Daoy (cell line): ENCODE measurements around the gene UBE2J1. TPM values are rescaled to one million over a fixed set of nuclear protein-coding genes. Genes with fewer than 3 reads are reported as not detected.

Experiments
- DNase-seq: peaks from one replicate; pipeline ENCODE4 v3.0.0-alpha.2; 2015; ENCODE audit warnings: low read depth
- total RNA-seq: library from RNA; depleted of rRNA; stranded (reverse); fragments of >200 nt; shearing (Covaris generic); gene quantifications from 2 replicates; pipeline ENCODE4 v1.2.3, GENCODE V29; 2014

The UBE2J1 gene
- total RNA-seq, 1 experiment from 2014 or later, result 19.5 TPM

DNA sequence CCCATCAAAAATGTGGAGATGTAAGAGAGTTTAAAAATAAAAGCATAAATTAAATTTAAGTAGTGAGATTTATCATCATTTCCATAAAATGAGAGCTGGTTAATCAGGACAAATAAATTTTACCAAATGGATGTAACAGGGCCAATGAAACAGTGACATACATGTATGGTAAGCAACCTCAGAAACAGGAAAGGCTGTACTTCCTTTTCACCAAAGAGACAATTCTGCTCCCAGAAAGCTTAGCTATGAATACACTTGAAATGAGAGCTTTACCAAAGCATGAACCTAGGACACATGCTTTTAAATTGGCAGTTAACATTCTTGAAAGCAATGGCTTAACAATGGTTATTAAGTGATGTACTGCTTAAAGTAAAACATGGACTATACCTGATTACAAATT lies 12.1 kb upstream of the UBE2J1 start:
- DNase-seq, result no peak

DNA sequence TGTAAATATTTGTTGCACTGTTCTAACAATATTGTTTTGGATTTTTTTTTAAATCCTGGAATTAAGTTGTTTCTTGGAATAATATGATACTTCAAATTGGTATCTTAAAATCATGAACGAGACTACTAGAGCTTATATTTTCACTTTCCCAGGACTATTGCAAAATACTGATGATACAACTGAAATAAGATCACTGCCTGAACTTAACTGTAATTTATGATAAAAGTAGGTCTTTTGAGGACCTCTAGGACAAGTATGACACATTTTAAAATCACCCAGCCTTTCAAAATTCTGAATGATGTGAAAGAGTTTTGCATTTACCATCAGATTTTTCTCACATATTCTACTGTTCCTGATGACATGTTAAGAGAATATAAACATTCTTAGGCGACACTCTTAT lies 8.6 kb upstream of the UBE2J1 start:
- DNase-seq, result no peak

DNA sequence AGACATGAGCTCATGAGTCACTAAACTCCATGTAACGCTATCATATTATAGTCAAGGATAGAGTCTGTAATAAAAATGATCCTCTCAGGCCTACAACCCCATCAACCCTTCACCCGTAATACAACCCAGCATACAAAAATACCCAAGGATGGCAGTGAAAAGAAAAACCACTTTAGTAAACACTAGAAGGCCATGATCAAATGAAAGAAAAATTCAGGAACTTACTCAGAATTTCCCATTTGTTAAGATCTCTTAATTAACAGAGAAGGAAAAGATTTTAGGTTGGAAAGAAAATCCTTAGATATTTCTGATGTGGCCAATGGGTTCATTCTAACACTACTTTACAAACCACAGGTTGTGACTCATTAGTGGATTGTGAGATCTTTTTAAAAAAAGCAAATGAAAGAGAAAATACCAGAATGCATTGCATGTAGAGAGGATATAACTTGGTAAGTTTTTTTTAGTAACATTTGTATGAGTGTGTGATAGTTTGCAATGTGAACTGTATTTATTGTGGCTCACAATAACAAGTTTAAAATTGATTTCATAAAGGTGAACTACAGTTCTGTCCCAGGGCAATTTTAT lies 8.0 kb upstream of the UBE2J1 start:
- peak; percentile 20 for DNase-seq

DNA sequence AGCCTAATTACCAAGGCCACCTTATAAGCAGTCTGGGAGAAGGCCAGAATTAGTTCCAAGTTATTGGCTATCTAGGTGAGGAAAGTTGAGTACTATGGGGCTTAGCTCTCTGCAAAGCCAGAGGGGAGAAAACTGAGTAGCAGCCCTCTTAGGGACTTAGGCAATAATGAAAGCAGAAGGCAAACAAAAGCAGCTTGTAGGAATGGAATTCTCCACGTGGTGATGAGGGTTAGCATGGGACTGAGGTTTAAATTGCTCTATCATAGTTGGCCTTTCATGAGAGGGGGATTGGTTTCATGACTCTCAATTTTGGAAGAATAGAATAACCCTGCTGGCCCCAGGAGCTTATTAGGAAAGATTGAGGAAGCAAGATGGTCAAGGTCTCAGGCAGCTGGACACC lies 7.0 kb upstream of the UBE2J1 start:
- no peak for DNase-seq

DNA sequence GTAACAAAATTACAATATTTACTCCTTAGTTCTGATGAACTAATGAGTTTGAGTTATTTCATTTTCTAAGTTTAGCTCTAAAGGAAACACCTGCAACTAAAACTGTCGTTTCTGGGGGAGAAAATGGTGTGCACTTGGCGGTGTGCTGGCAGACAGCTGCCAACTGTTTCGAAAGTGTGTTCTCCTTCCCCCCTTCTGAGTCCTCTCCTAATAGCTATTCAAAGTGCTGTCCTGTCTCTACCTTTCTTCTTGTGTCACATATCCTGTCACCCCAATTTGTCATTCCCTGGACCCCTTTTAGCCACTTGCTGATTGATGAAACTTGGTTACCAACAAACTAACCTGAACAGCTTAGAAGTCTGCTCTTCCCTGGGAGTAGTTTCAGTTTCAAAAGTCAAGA lies 4.9 kb upstream of the UBE2J1 start:
- no peak for DNase-seq

DNA sequence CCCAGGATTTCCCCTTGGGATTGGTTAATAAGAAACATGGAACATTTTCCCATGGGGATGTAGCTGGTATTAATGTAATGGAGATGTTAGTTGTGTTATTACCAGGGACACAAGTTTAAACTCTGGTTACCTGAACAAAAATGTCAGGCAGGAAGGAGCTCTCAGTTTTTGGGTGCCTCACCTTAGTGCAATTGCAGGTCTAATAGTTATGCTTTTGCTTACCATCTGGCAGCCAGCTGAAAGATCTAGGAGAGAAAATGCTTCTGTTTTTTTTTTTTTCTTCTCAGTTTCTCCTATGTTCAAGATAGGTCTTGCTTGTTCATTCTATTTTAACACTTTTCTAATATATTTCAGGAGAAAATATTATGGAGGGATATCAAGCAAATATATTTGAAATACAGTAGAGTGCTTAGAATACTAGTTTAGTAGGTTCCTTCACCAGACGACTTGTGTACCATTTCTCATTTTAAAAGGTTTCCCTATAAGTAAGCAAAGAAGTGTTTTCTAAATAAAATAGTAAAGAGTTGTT lies 4.2 kb upstream of the UBE2J1 start:
- no peak for DNase-seq

DNA sequence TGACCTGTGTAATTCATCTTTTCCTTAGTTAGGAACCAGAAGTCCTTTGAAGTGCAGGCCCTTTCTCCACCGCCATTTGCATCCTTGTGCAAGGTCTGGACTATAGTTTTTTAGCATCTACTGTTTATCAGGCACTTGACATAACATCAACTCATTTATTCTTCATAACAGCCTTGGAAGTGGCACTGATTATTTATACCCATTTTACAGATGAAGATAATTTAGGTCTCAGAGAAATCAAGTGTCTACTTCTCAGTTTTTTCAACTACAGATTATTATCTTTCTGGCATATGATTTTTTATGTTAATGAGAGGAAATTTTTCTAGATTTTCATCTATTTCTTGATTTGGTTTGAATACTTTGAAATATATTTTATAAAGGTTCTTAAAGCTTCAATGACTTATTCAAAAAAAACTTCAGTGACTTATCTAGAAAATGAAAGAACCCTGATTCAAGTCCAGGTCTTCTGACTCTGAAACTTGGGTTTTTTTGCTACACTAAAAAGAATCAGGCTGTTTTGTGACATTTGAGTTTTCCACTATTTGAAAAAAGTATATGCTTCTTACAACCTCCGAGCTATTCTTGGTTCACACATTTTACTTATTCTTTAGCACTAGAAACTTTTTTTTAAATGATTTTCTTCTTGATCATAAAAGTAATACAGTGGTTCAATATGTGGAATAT lies 3.1 kb upstream of the UBE2J1 start:
- no peak for DNase-seq

DNA sequence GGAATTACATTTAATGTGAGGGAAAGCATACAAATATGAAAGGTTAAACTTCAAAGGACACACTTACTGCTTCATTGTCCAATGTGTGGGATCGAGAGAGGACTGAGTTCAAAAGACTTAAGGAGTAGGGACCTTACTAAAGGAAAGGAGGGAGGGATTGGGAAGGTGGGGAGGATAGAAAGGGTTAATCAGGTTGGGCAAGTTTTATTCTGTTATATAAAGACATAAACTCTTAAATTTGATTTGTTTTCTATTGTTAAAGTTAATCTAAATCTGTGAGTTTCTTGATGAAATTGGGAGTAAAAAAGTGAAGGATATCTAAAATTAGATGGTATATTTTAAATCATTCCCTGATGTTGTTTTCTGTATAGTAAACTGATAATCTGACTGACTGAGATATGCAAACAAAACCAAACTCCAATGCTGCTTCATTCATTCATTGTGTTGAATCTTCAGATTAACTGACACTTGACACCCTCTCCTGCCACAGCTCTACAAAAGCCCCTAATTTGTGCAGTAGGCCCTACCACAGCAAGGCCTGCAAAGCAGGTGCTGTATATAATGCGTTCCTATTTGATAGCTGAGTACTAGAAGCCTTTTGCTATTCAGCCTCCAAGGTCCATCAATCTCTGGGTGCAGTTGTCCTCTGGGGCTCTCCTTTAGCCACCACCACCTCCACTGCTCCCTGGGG lies 1.3 kb upstream of the UBE2J1 start:
- no peak for DNase-seq

DNA sequence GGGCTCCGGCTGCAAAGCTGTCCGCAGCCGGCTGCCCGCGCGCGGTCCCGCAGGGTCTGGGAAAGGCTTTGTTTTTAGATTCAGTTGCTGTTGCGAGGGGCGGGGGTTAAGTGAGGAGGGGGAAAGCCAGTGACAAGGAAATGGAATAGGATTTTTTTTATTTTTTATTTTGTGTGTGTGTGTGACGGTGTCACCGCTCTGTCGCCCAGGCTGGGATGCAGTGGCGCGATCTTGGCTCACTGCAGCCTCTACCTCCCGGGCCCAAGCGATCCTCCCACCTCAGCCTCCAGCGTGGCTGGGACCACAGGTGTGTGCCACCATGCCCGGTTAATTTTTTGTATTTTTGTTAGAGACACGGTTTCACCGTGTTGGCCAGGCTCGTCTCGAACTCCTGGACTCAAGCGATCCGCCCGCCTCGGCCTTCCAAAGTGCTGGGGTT lies 615 bp upstream of the UBE2J1 start:
- no peak for DNase-seq

DNA sequence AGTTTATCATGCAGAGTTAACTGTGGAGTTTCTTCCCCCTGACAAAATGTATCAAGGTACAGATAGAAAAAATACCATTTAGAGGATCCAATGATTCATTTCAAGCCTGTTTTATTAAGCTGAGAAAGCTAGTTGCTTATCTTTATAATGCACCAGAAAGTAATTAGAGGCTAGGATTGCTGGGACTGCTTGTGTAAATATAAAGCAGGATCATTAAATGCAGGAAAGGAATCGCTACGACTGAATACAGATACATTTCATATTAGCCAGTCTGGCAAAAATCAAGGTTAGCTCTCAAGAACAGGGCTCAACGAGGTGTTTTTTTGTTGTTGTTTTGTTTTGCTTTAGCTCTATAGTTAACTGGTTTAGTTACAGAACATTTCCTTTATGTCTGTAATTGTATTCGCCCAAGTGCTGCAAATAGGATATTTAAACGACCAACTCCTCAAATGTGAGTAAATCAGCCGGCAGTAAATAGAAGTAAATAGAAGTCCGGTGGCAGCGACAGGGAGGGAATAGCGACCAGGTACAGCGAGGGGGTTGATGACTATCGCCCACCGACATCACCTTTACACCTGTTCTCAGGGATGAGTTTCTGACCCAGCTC lies 748 bp downstream of the UBE2J1 start:
- DNase-seq, result no peak

DNA sequence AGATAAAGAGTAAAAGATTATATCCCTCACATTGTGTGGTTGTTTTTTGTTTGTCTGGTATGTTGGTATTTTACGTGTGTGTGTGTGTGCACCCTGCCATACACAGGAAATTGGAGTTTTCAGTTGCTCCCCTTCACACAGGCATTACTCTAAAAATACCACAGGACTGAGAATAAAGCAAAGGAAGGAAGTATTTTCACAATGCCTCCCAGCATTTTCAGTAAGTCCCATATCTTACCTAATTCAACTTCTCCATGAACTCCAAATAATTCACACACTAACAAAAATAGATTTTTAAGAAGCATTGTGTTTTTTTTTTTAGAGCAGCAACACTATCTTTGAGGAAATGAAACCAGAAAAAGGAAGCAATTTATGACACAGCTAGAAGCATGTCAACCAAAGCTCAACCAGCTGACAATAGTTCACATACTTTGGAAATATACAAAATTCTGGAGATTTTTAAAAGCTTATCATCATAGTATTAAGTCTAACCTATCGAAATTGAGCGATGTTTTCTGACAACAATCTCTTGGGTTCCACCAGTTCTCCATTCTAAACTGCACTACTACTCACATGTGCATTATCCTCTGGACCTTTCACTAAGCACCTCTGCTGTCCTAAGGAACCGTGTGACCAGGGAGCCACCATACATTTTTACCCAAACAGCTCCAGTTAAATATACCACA lies 2.1 kb downstream of the UBE2J1 start:
- no peak for DNase-seq

DNA sequence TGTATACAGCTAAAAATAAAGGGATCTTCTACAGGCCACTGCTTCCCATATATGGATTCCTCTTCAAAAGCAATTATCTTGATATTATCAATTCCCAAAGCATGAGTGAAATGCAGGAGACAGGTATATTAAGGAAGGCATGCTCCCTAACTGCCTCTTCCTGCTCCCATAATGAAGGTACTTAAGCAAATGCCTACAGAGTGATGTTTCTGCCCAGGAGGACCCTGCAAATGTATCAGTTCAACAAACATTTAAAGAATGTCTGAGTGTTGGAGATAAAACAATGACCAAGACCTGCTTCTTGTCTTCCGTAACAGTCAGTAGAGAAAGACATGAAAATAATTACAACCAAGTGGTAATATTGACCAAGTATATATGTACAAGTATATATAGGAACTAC lies 4.2 kb downstream of the UBE2J1 start:
- no peak for DNase-seq

DNA sequence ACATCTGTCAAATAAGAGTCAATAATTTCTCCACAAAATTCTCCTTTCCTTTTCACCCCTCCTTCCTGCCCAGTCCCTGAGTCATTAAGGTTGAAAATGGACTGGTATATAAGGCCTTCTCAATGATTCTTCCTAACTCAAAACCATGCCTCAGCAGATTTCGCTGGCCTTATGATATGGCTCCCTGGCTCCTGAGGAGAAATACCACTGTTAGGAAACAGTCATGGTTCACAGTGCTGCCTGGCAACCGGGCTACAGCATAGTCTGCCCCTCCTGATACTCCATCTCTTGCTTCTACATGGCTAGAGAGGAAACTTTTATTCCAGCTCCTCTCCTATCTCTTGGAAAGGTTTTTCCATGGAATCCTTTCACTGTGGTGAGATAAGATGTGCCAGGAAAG lies 4.7 kb downstream of the UBE2J1 start:
- DNase-seq, result no peak

DNA sequence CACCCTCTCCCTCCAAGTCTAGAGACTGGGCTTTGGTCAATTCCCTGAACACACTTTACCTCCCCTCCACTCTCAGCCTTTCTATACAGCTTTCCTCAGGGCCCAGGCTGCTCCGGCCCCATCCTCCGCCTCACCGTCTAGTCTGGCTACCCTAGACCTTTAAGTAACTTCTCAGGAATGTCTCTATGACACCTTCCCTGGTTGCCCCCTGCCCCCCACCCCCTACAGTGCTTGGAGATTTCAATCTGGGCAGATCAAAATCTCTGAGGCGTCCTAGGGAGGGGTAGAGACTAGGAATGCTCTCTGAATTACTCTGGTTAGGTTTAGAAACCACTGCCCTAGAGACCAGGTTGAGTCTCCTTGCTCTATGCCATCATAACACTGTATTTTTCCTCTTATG lies 6.1 kb downstream of the UBE2J1 start:
- DNase-seq, result no peak

DNA sequence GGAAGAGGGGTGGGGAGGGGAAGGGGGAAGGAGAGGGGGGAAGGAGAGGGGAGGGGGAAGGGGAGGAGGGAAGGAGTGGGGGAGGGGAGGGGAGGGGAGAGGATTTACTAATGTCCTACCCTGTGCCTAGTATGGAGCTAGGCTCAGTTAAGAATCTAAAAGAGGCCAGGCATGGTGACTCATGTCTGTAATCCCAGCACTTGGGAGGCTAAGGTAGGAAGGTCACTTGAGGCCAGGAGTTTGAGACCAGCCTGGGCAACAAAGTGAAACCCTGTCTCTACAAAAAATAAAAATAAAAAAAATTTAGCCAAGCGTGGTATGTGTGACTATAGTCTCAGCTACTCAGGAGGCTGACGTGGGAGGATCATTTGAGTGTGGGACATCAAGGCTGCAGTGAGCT lies 13.0 kb downstream of the UBE2J1 start:
- DNase-seq, result no peak

DNA sequence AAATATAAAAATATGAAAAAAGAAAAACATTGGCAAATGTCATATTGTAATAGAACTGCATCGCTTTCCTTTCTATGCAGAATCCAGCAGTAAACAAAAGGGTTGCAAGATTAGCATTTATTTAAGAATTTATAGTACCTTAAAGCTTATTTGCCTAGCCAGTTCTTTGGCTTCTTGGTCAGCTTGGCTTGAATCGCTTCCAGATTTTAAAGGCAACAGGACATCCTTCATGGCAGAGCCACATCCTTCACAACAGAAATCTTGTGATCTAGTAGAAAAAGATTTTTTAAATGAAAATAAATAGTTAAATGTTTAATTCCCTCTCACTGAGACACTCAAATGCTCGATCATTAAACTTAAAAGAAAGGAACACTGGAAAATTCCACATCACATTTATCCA lies 17.4 kb downstream of the UBE2J1 start:
- no peak for DNase-seq

DNA sequence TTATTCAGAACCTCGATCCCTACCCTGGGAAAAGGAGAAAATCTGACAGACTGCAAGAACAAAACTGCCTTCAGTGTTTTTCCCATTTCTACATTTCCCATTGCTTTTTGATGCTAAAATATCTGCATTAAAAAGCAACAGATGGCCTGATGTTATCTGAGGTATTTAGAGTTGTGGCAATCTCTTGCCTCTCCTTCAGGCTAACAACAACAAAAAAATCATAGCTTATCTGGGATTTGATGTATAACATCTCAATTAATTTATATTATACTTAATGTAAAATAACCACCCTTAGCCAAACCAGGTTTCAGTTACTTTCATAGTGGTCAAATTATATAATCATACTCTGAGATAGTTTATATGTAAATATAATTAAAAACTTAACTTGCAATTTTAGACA lies 21.6 kb downstream of the UBE2J1 start:
- DNase-seq, result no peak

DNA sequence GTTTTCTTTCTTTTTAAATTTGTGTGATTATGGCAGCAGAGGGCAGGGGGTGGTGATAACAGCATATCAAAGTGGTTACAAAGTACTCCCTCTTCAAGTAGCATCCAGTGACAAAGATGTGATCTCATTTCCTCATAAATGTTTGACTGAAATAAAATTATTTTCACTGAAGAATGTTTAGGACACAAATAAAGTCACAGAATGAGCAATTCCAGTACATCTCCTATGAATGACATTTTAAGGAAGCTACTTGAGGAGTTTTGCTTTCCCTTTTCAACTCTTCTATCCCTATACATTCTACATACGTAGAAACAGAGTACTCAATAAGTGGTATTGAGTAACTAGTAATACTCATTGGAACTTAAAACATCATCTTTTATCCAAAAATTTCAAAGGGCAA lies 23.5 kb downstream of the UBE2J1 start:
- no peak for DNase-seq

DNA sequence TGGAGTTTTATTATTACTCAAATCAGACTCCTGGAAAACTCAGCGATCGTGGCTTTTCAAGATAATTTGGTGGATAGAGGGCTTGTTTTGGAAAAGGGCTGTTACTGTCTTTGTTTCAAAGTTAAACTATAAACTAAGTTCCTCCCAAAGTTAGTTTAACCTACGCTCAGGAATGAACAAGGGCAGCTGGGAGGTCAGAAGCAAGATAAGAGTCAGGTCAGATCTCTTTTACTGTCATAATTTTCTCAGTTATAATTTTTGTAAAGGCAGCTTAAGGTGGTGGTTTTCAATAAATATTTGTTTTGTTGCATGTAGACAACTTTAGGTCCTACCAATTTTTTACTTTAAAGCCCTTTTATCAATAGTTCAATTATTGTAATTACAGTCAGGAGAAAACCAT lies 28.2 kb downstream of the UBE2J1 start:
- no peak for DNase-seq

DNA sequence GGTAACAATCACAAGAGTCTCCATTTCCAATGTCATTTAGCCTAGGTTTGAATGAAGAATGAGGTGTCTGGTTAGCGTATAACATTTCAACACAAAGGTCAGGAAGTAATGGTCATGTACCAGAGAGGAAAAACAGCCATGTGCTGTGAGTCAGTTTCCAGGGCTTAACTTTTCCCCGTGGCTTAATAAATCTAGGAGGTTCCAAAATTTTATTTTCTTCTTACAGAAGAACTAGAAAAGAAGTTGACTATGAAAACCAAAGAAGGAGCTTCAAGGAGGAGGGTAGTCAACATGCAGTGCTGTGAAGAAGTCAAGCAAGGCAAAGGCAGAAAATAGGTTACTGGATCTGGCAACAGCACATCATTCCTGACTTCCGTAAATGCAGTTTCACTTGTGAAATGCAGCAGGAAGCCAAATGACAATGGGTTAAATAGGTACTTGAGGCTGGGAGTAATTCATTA lies 29.0 kb downstream of the UBE2J1 start:
- DNase-seq, result no peak

DNA sequence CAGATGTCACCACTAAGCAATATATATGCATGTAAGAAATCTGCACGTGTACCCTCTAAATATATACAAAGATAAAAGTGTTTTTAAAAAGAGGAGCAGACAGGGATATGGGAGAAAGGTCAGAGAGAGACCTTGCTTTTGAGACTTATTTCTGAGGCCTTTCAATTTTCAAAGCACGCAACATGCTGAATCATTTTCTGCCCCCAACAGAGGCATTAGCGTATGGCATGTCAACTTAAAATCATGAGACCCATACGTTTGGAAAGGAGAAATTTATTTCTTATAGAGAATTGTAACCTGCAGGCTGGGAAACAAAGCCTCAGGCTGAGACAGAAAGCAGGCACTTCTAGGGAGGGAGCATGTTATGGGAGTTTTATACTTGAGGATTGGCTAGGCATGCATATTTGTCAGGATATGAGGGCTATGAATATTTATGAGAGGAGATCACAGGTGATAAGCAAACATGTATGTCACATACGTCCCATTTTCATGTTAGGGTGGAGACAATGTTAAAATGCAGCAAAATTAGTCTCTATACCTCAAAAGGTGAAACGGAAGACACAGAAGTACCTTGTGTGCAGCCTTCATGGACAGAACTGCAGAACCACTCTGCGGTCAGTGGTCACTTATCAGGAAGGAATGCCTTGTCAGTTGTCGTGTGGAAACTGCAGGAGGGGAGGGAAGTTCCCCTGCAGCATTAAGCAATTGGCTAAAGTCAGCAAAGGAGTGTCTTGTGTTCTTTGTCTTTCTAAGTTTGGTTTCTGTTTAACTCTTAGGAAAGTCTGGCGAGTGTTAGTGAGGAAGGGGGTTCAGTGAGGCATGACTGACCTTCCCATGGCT lies 31.2 kb downstream of the UBE2J1 start:
- no peak for DNase-seq
